ENCODE data around the gene MRPL2.
A peak's percentile ranks its signal among the peaks of the same experiment; 100 is the strongest.
"Not testable (repeated sequence)": the region's sequence is repeated elsewhere in the genome, so short reads cannot be mapped to it uniquely, and the experiment has no call there.

The MRPL2 gene

GRCh38 chr6:43090559-43090956 lies 31.3 kb upstream of the MRPL2 start:
- H3K27ac ChIP-seq: peak overlapping the region; percentile 27
- TF ChIP-seq CTCF (IDR thresholded peaks at IDR 0.05) (no peak), ZFX (IDR thresholded peaks at IDR 0.05; ENCODE audit: borderline replicate concordance) (no peak)

- no peak for TF ChIP-seq ZFX (IDR thresholded peaks at IDR 0.05; ENCODE audit: borderline replicate concordance)
- TF ChIP-seq CTCF (IDR thresholded peaks at IDR 0.05): no peak
- H3K27ac ChIP-seq: peak overlapping the region; percentile 27
Measured at GRCh38 chr6:43089874-43090558, 30.8 kb upstream of the MRPL2 start.

GRCh38 chr6:43089467-43089866 lies 30.2 kb upstream of the MRPL2 start:
- no peak overlapping the region for H3K27ac ChIP-seq
- TF ChIP-seq CTCF (IDR thresholded peaks at IDR 0.05): no peak
- no peak for TF ChIP-seq ZFX (IDR thresholded peaks at IDR 0.05; ENCODE audit: borderline replicate concordance)

GRCh38 chr6:43088654-43089056 lies 29.4 kb upstream of the MRPL2 start:
- H3K27ac ChIP-seq: no peak overlapping the region
- TF ChIP-seq CTCF (IDR thresholded peaks at IDR 0.05): no peak
- TF ChIP-seq ZFX (IDR thresholded peaks at IDR 0.05; ENCODE audit: borderline replicate concordance): no peak

GRCh38 chr6:43086022-43086658 lies 26.9 kb upstream of the MRPL2 start:
- TF ChIP-seq CTCF (IDR thresholded peaks at IDR 0.05) (no peak), ZFX (IDR thresholded peaks at IDR 0.05; ENCODE audit: borderline replicate concordance) (no peak)
- no peak overlapping the region for H3K27ac ChIP-seq

- no peak for TF ChIP-seq ZFX (IDR thresholded peaks at IDR 0.05; ENCODE audit: borderline replicate concordance)
- no peak for TF ChIP-seq CTCF (IDR thresholded peaks at IDR 0.05)
- H3K27ac ChIP-seq: no peak overlapping the region
Measured at GRCh38 chr6:43082806-43083655, 23.8 kb upstream of the MRPL2 start.

GRCh38 chr6:43081922-43082321 lies 22.7 kb upstream of the MRPL2 start:
- H3K27ac ChIP-seq: not testable (repeated sequence)

Data from 22Rv1 (cell line).